GM12872 (cell line): ENCODE data around the gene LHFPL6.
A peak's percentile ranks its signal among the peaks of the same experiment; 100 is the strongest.

ENCODE experiments used
- CTCF ChIP-seq: IDR thresholded peaks from 3 replicates; pipeline ENCODE4 v1.5.1; 2011; ENCODE audit warnings: low read depth, mild to moderate bottlenecking, low read length, moderate library complexity; ENCODE audit not compliant: insufficient read depth

LHFPL6 gene

GRCh38 chr13:39414339-39414738 lies 188.7 kb downstream of the LHFPL6 start:
- no peak for TF ChIP-seq CTCF

GRCh38 chr13:39411511-39411910 lies 191.5 kb downstream of the LHFPL6 start:
- no peak for TF ChIP-seq CTCF

- TF ChIP-seq CTCF = no peak
Observed at GRCh38 chr13:39410964-39411363, 192.0 kb downstream of the LHFPL6 start.

- TF ChIP-seq CTCF = no peak
Observed at GRCh38 chr13:39410096-39410901, 192.7 kb downstream of the LHFPL6 start.

GRCh38 chr13:39408512-39408911 lies 194.5 kb downstream of the LHFPL6 start:
- no peak for TF ChIP-seq CTCF

GRCh38 chr13:39407786-39408185 lies 195.2 kb downstream of the LHFPL6 start:
- TF ChIP-seq CTCF = no peak

- TF ChIP-seq CTCF = no peak
Observed at GRCh38 chr13:39407138-39407537, 195.9 kb downstream of the LHFPL6 start.

GRCh38 chr13:39406688-39407087 lies 196.3 kb downstream of the LHFPL6 start:
- peak; percentile 30; the same call in 1 of the 3 replicates for TF ChIP-seq CTCF
